Right renal cortex interstitium (tissue), 3 donors: ENCODE measurements around the gene CD93. TPM values are rescaled to one million over a fixed set of nuclear protein-coding genes. Genes with fewer than 3 reads are reported as not detected.
A peak's percentile ranks its signal among the peaks of the same experiment; 100 is the strongest.

Source experiments
- DNase-seq, 3 donors: peaks; one replicate each; pipeline ENCODE4 v3.0.0-alpha.2; 2013; ENCODE audit warnings: low read depth in 3 of 3, low spot score in 2 of 3
- polyA plus RNA-seq, 3 donors: library from polyadenylated mRNA; unstranded; fragments of 120-200 nt; gene quantifications; one replicate each; pipeline ENCODE4 v1.2.1, GENCODE V29; 2013; ENCODE audit not compliant: insufficient read length in 3 of 3

Gene CD93
- polyA plus RNA-seq, 3 donors: 39.5 to 44.4 (median 44.3) TPM

GRCh38 chr20:23062632-23063031, 23.5 kb downstream of the CD93 start:
- no peak for DNase-seq

- no peak for DNase-seq
Measured at GRCh38 chr20:23061734-23062561, 24.2 kb downstream of the CD93 start.

GRCh38 chr20:23061262-23061661, 24.9 kb downstream of the CD93 start:
- DNase-seq: no peak

- no peak for DNase-seq
Measured at GRCh38 chr20:23060629-23061028, 25.5 kb downstream of the CD93 start.

GRCh38 chr20:23059846-23060245, 26.3 kb downstream of the CD93 start:
- DNase-seq: no peak

- no peak for DNase-seq
Measured at GRCh38 chr20:23059001-23059400, 27.1 kb downstream of the CD93 start.

GRCh38 chr20:23058240-23058639, 27.9 kb downstream of the CD93 start:
- DNase-seq: no peak

GRCh38 chr20:23052904-23053303, 33.2 kb downstream of the CD93 start:
- DNase-seq: no peak

GRCh38 chr20:23050847-23051627, 35.1 kb downstream of the CD93 start:
- DNase-seq: peak; percentile 57 to 72 (median 67)

GRCh38 chr20:23050076-23050838, 35.9 kb downstream of the CD93 start:
- DNase-seq: no peak

- DNase-seq: no peak
Measured at GRCh38 chr20:23049201-23050075, 36.7 kb downstream of the CD93 start, which contains the start of gene THBD. Gene THBD, minus strand, starts transcription at chr20:23049672. Its CDS starts 168 bp downstream, at chr20:23049504.

- DNase-seq: no peak
Measured at GRCh38 chr20:23048283-23049200, 37.6 kb downstream of the CD93 start.

GRCh38 chr20:23047738-23048214, 38.3 kb downstream of the CD93 start:
- DNase-seq: no peak

- DNase-seq: no peak
Measured at GRCh38 chr20:23047001-23047737, 39.0 kb downstream of the CD93 start.

GRCh38 chr20:23046431-23046830, 39.7 kb downstream of the CD93 start:
- no peak for DNase-seq

- no peak for DNase-seq
Measured at GRCh38 chr20:23043376-23043775, 42.7 kb downstream of the CD93 start.

GRCh38 chr20:23042270-23042669, 43.9 kb downstream of the CD93 start:
- no peak for DNase-seq

- DNase-seq: no peak
Measured at GRCh38 chr20:23039885-23040508, 46.1 kb downstream of the CD93 start.
